Sigmoid colon (tissue), 4 donors: Measurements from ENCODE around the gene HHIPL2.

Source experiments
- CTCF ChIP-seq, 4 experiments: fragments of 450-650 bp in 3 of 4; fragments of 200-600 bp in 1 of 4; IDR thresholded peaks; one replicate each; pipeline ENCODE4 v1.5.1; 2016 to 2019; ENCODE audit warnings: antibody characterized with exemption in 4 of 4, mild to moderate bottlenecking in 3 of 4, moderate library complexity in 2 of 4
- EP300 ChIP-seq, 4 donors: sonication (generic); formaldehyde crosslinking; IDR thresholded peaks; one replicate each; pipeline ENCODE4 v1.6.1; 2017; ENCODE audit warnings: antibody characterized with exemption in 4 of 4
- POLR2A ChIP-seq, 2 donors: fragments of 450-650 bp; IDR thresholded peaks; one replicate each; pipeline ENCODE4 v1.6.1; 2016; ENCODE audit warnings: antibody characterized with exemption in 2 of 2, mild to moderate bottlenecking in 2 of 2, moderate library complexity in 2 of 2
- POLR2AphosphoS5 ChIP-seq, 4 donors: sonication (generic); formaldehyde crosslinking; IDR thresholded peaks; one replicate each; pipeline ENCODE4 v1.6.1; 2017; ENCODE audit warnings: antibody characterized with exemption in 4 of 4

- TF ChIP-seq EP300 (IDR thresholded peaks at IDR 0.05) (no peak), POLR2AphosphoS5 (IDR thresholded peaks at IDR 0.05) (no peak), CTCF (IDR thresholded peaks at IDR 0.05) (no peak), POLR2A (IDR thresholded peaks at IDR 0.05) (no peak)
These were observed 8.2 kb upstream of the HHIPL2 start for GRCh38 chr1:222555992-222556615.
